ENCODE measurements around the gene ACTA2.

The ACTA2 gene

GRCh38 chr10:88938938-88939337 lies 13.6 kb downstream of the ACTA2 start:
- no peak for ATAC-seq
- no peak for TF ChIP-seq RARB (CRISPR knock-in tag; IDR thresholded peaks at IDR 0.05)
- TF ChIP-seq PATZ1 (CRISPR knock-in tag; IDR thresholded peaks at IDR 0.05; ENCODE audit: borderline replicate concordance), result no peak
- no peak for TF ChIP-seq BACH2 (CRISPR knock-in tag; IDR thresholded peaks at IDR 0.05; ENCODE audit: borderline replicate concordance)
- TF ChIP-seq OSR1 (CRISPR knock-in tag; IDR thresholded peaks at IDR 0.05), result no peak

GRCh38 chr10:88938039-88938438 lies 14.5 kb downstream of the ACTA2 start:
- no peak for ATAC-seq
- TF ChIP-seq TSHZ2 (CRISPR knock-in tag; IDR thresholded peaks at IDR 0.05), result no peak
- TF ChIP-seq ZFP30 (CRISPR knock-in tag; IDR thresholded peaks at IDR 0.05), result no peak
- TF ChIP-seq OSR1 (CRISPR knock-in tag; IDR thresholded peaks at IDR 0.05), result no peak
- TF ChIP-seq SNAI2 (CRISPR knock-in tag; IDR thresholded peaks at IDR 0.05), result no peak
- no peak for TF ChIP-seq TOX (CRISPR knock-in tag; IDR thresholded peaks at IDR 0.05; ENCODE audit: borderline replicate concordance)
- TF ChIP-seq RARB (CRISPR knock-in tag; IDR thresholded peaks at IDR 0.05), result no peak
- TF ChIP-seq ZNF8 (CRISPR knock-in tag; IDR thresholded peaks at IDR 0.05), result no peak
- TF ChIP-seq PPARA (CRISPR knock-in tag; IDR thresholded peaks at IDR 0.05; ENCODE audit: borderline replicate concordance), result no peak
- TF ChIP-seq ZC3H10 (CRISPR knock-in tag; IDR thresholded peaks at IDR 0.05), result no peak
- TF ChIP-seq ZFP3 (CRISPR knock-in tag; IDR thresholded peaks at IDR 0.05), result no peak
- TF ChIP-seq ISL1 (CRISPR knock-in tag; IDR thresholded peaks at IDR 0.05), result no peak
- no peak for TF ChIP-seq TCF4 (CRISPR knock-in tag; IDR thresholded peaks at IDR 0.05; ENCODE audit: borderline replicate concordance)
- TF ChIP-seq CREB5 (CRISPR knock-in tag; IDR thresholded peaks at IDR 0.05; ENCODE audit: low read depth), result no peak
- TF ChIP-seq ZNF70 (CRISPR knock-in tag; IDR thresholded peaks at IDR 0.05), result no peak
- TF ChIP-seq CSDC2 (CRISPR knock-in tag; IDR thresholded peaks at IDR 0.05), result no peak

- ATAC-seq, result no peak
- TF ChIP-seq ISL1 (CRISPR knock-in tag; IDR thresholded peaks at IDR 0.05), result no peak
- no peak for TF ChIP-seq ZNF8 (CRISPR knock-in tag; IDR thresholded peaks at IDR 0.05)
- TF ChIP-seq PPARA (CRISPR knock-in tag; IDR thresholded peaks at IDR 0.05; ENCODE audit: borderline replicate concordance), result no peak
- TF ChIP-seq ZFP30 (CRISPR knock-in tag; IDR thresholded peaks at IDR 0.05), result no peak
- TF ChIP-seq POU6F1 (CRISPR knock-in tag; IDR thresholded peaks at IDR 0.05; ENCODE audit: borderline replicate concordance, low read depth), result no peak
- TF ChIP-seq ZNF565 (CRISPR knock-in tag; conservative IDR thresholded peaks at IDR 0.05; ENCODE audit: low read depth), result no peak
- TF ChIP-seq SNAI2 (CRISPR knock-in tag; IDR thresholded peaks at IDR 0.05), result no peak
- no peak for TF ChIP-seq ZNF70 (CRISPR knock-in tag; IDR thresholded peaks at IDR 0.05)
- TF ChIP-seq BACH2 (CRISPR knock-in tag; IDR thresholded peaks at IDR 0.05; ENCODE audit: borderline replicate concordance), result no peak
- no peak for TF ChIP-seq GLIS3 (CRISPR knock-in tag; IDR thresholded peaks at IDR 0.05)
- no peak for TF ChIP-seq ZFP3 (CRISPR knock-in tag; IDR thresholded peaks at IDR 0.05)
- no peak for TF ChIP-seq CREB5 (CRISPR knock-in tag; IDR thresholded peaks at IDR 0.05; ENCODE audit: low read depth)
- no peak for TF ChIP-seq TCF4 (CRISPR knock-in tag; IDR thresholded peaks at IDR 0.05; ENCODE audit: borderline replicate concordance)
- TF ChIP-seq ZC3H10 (CRISPR knock-in tag; IDR thresholded peaks at IDR 0.05), result no peak
- TF ChIP-seq OSR1 (CRISPR knock-in tag; IDR thresholded peaks at IDR 0.05), result no peak
- no peak for TF ChIP-seq RARB (CRISPR knock-in tag; IDR thresholded peaks at IDR 0.05)
- no peak for TF ChIP-seq PATZ1 (CRISPR knock-in tag; IDR thresholded peaks at IDR 0.05; ENCODE audit: borderline replicate concordance)
Observed at GRCh38 chr10:88936656-88937055, 15.9 kb downstream of the ACTA2 start.

All from SK-N-SH treated with all-trans-retinoic acid at 6 μM for 48 hours (cell line).